GM12872 (cell line): Measurements from ENCODE around the gene NRDC.

Source experiments
- TF ChIP-seq, protein P1 (sequence below): IDR thresholded peaks from 3 replicates; pipeline ENCODE4 v1.5.1; 2011; ENCODE audit warnings: low read depth, mild to moderate bottlenecking, low read length, moderate library complexity; ENCODE audit not compliant: insufficient read depth

NRDC gene

DNA sequence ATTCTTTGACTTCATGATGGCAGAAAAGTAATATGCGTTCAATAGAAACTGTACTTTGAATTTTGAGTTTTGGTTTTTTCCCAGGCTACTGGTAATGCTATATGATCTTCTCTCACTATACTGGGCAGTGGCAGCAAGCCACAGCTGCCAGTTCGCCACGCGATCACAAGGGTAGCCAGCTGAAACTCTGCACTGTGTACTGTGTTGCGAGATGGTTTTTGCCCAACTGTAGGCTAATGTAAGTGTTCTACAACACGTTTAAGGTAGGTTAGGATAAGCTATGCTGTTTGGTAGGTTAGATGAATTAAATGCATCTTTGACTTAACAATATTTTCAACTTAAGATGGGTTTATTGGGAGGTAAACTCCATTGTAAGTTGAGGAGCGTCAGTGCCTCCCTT, 123.1 kb downstream of the NRDC start:
- TF ChIP-seq, protein P1, sequence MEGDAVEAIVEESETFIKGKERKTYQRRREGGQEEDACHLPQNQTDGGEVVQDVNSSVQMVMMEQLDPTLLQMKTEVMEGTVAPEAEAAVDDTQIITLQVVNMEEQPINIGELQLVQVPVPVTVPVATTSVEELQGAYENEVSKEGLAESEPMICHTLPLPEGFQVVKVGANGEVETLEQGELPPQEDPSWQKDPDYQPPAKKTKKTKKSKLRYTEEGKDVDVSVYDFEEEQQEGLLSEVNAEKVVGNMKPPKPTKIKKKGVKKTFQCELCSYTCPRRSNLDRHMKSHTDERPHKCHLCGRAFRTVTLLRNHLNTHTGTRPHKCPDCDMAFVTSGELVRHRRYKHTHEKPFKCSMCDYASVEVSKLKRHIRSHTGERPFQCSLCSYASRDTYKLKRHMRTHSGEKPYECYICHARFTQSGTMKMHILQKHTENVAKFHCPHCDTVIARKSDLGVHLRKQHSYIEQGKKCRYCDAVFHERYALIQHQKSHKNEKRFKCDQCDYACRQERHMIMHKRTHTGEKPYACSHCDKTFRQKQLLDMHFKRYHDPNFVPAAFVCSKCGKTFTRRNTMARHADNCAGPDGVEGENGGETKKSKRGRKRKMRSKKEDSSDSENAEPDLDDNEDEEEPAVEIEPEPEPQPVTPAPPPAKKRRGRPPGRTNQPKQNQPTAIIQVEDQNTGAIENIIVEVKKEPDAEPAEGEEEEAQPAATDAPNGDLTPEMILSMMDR: no peak

- TF ChIP-seq, protein P1: no peak
These were observed 123.9 kb downstream of the NRDC start for GRCh38 chr1:51754666-51755065.

DNA sequence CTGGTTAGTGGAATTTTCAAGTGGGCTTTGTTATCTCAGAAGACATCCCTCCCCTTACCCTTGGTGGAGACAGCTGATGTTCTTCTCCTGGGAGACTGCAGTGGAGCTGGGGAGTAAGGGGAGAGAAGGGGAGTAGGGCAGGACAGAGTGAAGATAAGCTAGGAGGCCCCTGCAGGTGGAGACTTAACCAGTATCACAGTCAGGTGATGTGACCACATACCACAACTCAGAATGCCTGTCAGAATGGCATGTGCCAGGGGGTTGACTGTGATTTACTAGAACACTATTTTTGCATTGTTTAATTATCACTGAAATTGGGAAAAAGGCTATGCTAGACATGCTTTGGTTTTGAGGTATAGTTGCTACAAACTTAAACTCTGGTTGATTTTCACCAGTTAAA, 124.6 kb downstream of the NRDC start:
- TF ChIP-seq, protein P1: no peak

DNA sequence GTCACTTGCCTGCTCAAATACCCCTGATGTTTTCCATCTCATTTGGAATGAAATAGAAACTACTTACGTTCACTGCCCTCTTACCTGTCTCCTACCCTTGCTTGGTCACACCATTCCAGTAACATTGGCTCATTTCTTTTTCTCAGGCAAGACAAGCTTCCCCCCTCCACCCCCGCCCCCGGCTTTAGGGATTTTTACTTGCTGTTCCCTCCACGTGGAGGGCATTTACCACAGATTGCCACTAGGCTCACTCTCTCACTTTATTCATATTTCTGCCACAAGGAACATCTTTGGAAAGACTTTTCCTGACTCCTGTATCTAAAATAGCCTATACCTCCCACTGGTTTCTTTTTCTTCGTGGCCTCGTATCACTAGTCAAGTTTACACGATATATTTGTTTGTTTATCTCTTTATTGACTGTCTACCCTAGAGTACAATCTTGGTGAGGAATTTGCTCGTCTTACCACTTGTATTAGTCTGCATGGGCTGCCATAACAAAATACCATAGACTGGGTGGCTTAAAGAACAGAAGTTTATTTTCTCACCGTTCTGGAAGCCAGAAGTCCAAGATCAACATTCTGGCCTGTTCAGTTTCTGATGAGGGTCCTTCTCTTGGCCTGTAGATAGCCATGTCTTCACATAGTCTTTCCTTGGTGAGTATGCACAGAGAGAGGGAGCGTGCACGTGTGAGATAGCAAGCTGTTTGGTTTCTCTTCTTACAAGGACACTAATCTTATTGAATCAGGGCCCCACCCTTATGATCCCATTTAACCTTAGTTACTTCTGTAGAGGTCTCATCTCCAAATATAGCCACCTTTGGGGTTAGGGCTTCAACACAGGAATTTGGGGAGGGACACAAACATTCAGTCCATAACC, 126.2 kb downstream of the NRDC start:
- TF ChIP-seq, protein P1: no peak

DNA sequence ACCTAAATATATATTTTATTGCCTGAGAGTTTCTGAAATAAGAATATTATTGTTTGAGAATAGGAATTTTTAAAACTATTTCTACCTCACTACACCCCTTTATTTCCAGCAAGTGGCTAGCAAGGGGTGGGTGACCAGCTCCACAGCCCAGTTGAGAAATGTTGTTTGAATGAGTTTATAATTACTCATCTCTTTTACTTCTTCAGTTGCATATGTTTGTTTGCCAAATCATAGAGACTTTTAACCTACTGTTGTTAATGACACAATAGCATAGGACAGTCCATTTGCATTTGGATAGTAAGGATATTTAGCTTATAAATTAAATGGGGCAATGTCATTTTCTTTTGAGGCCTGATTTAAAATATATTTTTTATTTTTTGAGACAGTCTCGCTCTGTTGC, 127.8 kb downstream of the NRDC start:
- TF ChIP-seq, protein P1: no peak

DNA sequence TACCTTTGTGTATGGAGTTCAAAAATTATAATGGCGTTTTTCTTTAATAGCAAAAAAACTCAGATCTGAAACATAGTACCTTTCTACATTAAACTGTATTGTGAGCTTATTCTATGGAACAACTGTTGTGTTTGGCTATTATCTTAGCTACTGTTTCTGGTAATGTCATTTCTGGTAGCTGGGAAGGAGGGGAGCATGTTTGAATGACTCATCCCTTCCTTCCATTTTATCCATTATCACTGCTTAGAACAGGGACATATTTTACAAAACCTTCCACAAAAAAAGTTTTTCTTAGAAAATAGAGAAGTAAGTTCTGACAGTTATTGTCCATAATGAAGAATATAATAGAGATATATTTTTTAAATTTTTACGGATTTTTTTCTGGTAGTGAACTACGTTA, 128.3 kb downstream of the NRDC start:
- TF ChIP-seq, protein P1: no peak

DNA sequence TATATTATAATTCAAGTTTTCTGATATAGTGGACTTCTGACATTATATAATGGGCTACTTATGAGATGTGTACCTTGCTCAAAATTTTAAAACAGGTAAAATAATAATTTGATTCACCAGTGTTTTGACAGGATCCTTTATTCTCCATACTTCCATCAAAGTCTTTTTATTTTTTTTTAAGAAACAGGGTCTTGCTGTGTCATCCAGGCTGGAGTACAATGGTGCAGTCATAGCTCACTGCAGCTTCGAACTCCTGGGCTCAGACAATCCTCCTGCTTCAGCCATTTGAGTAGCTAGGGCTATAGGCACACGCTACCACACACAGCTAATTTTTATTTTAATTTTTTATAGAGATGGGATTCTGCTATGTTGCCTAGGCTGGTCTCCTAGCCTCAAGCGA, 129.4 kb downstream of the NRDC start:
- TF ChIP-seq, protein P1: no peak
